ENCODE results near the gene IGF1R. TPM values are rescaled to one million over a fixed set of nuclear protein-coding genes. Genes with fewer than 3 reads are reported as not detected.

IGF1R gene
- total and polyA plus RNA-seq, 2 of the 13 experiments (the other 11 are each of a cell fraction or from before 2014, with no cell fraction given), result 15.9 to 18.4 TPM

- TF ChIP-seq ZBTB40 (IDR thresholded peaks at IDR 0.05) (no peak), ZBTB40 (CRISPR knock-in tag; IDR thresholded peaks at IDR 0.05) (no peak), ATF7-NPFF (CRISPR knock-in tag; IDR thresholded peaks at IDR 0.05; ENCODE audit: low read depth) (no peak), PRMT3 (CRISPR knock-in tag; IDR thresholded peaks at IDR 0.05; ENCODE audit: borderline replicate concordance, low read depth) (no peak), ZNF775 (CRISPR knock-in tag; IDR thresholded peaks at IDR 0.05; ENCODE audit: borderline replicate concordance) (no peak), NONO (IDR thresholded peaks at IDR 0.05) (no peak), NONO (CRISPR knock-in tag; conservative IDR thresholded peaks at IDR 0.05) (no peak), FOXO4 (CRISPR knock-in tag; conservative IDR thresholded peaks at IDR 0.05) (no peak), SRSF9 (IDR thresholded peaks at IDR 0.05; ENCODE audit: borderline replicate concordance, insufficient read depth, low read depth, low read length, poor library complexity, severe bottlenecking) (no peak)
- TF ChIP-seq, protein P1, sequence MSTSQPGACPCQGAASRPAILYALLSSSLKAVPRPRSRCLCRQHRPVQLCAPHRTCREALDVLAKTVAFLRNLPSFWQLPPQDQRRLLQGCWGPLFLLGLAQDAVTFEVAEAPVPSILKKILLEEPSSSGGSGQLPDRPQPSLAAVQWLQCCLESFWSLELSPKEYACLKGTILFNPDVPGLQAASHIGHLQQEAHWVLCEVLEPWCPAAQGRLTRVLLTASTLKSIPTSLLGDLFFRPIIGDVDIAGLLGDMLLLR (CRISPR knock-in tag; IDR thresholded peaks at IDR 0.05), result no peak
These were observed 124.6 kb downstream of the IGF1R start (continued) for GRCh38 chr15:98772895-98773294.
